GM18909 (cell line): ENCODE measurements around the gene CPTP.
A peak's percentile ranks its signal among the peaks of the same experiment; 100 is the strongest.

Experiments
- ATAC-seq: cut with Tn5 transposase; IDR thresholded peaks from one replicate; pipeline ENCODE4 v1.9.1; 2021; ENCODE audit warnings: mild to moderate bottlenecking; ENCODE audit not compliant: unreplicated experiment, poor library complexity

CPTP gene

DNA sequence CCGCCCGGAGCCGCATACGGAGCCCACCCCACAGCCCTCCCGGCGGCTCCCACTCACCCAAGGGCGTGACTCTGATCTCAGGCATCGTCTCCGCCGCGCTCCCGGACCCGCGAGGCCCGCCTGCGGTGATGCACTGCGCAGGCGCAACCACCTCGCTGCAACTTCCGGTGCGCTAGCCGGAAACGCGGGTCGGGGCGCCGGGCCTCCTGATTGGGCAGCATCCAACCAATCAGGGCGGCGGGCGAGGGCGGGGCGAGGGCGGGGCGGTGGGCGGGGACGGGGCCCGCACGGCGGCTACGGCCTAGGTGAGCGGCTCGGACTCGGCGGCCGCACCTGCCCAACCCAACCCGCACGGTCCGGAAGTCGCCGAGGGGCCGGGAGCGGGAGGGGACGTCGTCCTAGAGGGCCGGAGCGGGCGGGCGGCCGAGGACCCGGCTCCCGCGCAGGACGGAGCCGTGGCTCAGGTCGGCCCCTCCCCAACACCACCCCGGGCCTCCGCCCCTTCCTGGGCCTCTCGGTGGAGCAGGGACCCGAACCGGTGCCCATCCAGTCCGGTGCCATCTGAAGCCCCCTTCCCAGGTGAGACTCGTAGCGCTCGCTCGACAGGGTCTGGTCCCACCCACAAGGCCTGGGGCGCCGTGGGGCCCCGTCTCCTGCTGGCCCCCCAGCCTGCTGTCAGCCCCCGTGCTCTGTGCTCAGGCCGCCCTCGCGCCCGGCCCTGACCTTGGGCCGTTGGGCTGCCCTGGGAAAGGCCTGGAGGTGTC, at the start of gene CPTP, which contains the start of gene INTS11:
Gene CPTP (plus strand): TSS at position 279 of the 764 bp plus-strand sequence. CDS start 2,109 bp downstream, outside the sequence.
Gene INTS11 (minus strand): TSS at position 137 of the 764 bp plus-strand sequence. CDS start 52 bp downstream, at position 85.
- peak; percentile 75 for ATAC-seq

DNA sequence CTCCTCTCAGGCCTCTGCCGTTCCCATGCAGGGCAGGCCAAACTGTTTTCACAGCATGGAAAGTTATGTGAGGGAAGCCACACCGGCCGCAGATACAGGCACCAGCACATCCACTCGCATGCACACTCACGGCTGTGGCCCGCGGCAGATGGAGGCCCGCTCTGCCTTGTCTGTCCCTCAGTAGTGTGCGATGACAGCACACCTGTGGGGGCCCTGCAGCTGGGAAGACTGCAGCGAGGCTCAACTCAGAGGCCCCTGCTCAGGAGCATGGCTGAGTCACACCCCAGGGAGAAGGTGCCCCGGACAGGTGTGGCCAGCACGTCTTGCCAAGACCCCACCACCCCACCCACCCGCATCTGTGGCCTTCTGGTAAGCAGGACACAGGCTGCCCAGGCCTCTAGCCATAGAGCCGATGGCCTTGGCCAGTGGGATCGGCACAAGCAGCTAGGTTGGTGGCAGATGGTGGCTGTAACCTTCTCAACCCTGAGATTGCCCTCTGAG, 49.6 kb upstream of the CPTP start:
- ATAC-seq, result no peak

DNA sequence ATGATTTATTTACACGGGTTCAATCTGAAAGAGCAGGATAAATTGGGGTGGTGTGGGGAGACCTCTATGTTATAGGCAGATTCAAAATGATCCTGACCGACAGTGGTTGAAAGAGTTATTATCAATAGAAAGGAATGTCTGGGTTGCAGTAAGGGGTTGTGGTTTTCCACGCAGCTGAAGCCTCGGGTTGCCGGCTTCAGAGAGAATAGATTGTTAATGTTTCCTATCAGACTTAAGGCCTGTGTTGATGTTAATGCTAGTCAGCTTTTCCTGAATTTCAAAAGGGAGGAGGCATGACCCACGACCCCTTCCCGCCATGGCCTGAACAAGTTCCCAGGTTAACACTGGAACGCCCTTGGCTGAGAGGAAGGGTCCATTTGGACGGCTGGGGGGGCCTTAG, 48.8 kb upstream of the CPTP start:
- ATAC-seq, result no peak

DNA sequence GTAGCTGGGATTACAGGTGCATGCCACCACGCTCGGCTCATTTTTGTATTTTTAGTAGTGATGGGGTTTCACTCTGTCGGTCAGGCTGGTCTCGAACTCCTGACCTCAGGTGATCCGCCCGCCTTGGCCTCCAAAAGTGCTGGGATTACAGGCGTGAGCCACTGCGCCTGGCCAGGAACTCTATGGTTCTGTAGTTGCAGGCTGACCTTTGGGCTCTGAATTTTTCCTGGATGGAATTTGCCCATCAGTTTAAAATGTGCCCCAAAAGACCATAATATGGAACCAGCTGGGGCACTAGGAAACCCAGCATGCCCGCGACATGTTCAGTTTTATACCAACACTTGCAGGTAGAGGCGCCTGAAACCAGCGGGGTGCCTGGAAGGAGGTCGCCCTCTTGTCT, 46.0 kb upstream of the CPTP start:
- no peak for ATAC-seq

DNA sequence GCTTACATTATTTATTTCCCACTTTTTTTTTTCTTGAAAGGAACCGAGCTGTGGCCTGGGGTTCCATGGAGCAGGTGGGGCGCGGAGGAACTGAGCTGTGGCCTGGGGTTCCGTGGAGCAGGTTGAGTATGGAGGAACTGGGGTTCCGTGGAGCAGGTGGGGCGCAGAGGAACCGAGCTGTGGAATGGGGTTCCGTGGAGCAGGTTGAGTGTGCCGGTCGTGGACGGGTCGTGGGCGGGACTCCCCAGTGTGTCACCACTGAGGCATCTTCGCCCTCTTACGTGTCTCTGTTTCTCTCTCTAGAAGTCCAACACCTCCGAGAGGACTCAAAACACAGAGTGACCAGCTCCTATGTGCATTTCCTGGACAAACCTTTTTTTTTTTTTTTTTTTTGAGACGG, 45.6 kb upstream of the CPTP start:
- no peak for ATAC-seq

DNA sequence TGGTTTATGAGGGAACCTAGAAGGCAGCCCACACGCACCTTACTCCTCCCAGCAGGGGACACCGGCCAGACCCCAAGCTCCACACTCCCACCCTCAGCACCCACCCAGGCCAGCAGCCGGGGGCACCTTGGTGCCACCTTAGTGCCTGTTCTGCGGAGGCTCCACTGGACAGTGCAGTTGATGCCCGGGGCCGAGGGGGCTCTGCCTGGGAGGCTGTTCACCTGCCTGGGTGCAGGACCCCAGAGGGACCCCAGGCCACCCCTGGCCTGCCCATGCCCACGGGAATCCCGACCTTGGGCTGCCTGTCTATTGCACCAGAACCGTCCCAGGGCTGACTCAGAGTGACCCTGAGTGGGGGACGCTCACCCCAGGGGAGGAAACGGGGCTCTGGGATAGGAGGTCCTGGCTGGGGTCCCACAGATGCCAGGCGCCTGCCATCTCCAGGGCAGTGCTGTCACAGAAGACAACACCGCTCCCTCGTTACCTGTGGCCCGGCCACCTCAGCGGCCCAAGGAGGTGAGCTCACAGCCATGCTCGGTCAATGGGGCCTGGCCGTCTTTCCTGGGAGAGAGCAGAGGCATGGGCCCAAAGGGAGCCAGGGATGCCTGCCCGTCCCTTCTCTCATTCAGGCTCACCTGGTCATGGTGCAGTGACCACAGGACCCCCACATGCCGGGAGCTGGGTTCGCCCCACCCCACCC, 43.7 kb upstream of the CPTP start:
- no peak for ATAC-seq

DNA sequence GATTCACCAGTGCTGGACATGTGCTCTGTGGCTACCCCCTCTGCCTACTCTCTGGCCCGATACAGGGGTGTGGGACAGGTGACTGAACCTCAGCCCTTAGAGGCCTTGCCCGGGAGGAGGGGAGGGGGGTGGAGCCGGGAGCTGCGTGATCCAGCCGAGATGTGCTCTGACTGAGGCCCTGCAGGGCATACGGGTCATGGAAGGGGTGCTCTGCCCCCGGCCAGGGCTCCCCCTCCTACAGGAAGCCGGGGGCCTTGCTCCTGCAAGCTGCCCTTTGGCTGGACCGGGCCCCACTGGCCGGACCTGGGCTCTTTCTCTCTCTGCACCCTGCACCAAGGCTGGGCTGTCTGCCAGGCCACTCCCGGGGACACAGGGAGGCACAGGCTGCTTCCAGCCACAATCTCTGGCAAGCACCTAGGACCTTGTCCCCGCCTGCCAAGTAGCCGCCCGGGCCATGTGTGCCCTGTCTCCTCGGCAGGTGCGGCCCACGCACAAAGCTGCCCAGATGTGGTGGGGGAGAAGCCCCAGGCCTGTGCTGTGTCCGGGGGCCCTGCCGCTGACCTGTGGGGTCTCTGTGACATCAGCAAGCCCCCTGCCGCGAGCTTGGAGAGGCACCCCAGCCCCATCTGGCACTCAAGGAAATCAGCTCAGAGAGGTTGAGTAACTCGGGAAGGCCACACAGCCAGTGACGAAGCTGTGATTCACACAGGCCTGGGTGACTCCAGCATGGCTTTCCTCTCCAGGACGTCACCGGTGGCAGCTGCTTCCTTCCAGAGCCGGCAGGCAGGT, 42.9 kb upstream of the CPTP start:
- no peak for ATAC-seq

DNA sequence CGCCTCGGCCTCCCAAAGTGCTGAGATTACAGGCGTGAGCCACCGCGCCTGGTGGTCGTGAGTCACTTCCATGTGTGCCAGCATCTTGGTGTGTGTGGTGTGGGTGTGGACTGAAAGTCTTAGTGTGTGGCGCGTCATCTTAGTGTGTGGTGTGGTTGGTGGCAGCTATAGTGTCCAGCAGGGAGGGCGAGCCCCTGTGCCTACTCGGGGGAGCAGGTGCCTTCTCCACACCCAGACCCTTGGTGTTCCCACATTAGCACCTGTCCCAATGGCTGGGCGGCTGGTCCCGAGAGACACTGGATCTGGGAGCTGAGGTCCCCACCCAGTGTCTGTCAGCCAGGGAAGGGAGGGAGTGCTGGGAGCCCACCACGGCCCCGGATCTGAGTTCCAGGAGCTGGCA, 41.6 kb upstream of the CPTP start:
- ATAC-seq, result no peak

DNA sequence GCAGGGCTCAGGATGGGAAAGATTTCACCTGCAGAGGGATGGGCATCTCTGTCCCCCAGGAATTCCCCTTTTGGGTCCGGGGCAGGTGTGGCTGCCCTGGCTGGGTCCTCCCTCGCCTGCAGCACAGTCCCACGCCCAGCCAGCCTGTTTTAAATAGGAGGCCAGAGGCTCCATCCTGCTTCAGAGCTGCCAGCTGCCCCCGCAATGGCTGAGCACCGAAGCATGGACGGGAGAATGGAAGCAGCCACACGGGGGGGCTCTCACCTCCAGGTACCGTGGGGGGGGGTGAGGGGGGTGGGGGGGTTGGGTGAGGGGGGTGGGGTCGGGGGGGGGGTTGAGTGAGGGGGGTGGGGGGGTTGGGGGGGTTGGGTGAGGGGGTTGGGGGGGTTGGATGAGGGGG, 40.8 kb upstream of the CPTP start:
- ATAC-seq, result no peak

DNA sequence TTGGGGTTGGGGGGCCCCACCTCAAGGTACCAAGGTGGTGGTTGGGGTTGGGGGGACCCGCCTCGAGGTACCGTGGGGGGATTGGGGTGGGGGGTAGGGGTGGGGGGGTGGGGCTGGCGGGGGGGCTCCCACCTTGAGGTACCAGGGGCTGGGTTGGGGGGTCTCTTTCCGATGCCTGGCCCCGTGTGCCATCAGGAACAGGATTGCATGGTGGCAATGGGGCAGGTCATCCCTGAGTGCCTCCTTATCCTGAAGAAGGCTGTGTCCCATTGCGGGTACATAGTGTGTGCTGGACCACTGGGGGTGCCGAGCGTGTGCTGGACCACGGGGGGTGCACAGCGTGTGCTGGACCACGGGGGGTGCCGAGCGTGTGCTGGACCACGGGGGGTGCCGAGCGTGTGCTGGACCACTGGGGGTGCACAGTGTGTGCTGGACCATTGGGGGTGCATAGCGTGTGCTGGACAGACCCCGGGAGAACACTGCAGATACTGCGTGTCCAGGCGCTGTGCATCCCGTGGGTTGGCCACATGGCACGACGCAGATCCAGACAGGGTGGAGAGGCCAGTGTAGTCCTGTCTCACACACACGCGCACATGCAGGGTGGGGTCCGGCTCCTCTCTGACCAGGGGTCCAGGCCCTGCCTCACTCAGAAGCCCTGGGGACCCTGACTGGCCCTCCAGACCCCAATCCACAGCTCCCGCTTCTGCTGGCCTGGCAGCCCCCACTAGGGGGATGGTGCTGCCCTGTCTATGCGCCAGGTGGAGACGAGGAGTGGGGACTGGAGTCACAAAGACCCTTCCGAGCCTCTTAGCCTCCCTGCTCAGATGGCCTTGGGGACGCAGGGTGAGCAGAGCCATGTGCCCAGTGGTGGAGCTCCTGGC, 40.1 kb upstream of the CPTP start:
- ATAC-seq, result no peak

DNA sequence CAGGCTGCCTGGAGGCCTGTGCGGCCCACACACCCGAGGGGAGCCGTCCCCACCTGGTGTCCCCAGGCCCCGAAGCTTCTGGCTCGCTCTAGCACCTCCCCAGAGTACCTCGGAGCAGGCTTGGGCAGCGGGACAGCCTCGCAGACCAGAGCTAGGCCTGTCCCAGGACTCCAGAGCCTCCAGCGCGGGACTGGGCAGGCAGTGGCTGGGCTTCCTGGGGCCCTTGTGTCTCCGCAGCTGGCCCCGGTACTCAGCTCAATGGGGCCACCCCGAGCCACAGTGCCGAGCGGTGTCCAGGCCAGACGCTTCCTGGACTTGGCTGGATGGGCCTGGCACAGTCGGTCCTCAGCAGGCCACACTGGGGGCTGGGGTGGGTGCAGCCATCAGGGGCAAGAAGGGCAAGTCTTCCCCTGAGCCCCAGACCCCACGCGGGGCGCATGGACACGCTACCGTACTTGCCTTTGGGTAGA, 39.5 kb upstream of the CPTP start:
- no peak for ATAC-seq

DNA sequence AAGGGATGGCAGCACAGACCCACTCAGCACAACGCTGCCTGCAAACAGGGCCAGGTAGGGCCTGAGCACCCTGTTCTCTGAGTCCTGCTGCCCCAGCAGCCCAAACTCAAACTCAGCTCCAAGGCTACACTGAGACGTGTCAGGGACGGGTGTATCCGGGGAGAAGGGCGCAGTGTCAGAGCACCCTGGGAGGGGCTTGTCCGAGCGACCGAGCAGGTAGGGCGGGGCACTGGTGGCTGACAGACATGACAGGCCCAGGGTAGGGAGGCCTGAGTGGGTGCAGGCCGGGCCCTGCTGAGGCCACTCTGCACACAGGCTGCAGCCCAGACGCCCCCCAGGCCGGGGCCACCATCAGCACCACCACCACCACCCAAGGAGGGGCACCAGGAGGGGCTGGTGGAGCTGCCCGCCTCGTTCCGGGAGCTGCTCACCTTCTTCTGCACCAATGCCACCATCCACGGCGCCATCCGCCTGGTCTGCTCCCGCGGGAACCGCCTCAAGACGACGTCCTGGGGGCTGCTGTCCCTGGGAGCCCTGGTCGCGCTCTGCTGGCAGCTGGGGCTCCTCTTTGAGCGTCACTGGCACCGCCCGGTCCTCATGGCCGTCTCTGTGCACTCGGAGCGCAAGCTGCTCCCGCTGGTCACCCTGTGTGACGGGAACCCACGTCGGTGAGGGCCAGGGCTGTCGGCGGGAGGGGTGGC, 38.8 kb upstream of the CPTP start:
- no peak for ATAC-seq

DNA sequence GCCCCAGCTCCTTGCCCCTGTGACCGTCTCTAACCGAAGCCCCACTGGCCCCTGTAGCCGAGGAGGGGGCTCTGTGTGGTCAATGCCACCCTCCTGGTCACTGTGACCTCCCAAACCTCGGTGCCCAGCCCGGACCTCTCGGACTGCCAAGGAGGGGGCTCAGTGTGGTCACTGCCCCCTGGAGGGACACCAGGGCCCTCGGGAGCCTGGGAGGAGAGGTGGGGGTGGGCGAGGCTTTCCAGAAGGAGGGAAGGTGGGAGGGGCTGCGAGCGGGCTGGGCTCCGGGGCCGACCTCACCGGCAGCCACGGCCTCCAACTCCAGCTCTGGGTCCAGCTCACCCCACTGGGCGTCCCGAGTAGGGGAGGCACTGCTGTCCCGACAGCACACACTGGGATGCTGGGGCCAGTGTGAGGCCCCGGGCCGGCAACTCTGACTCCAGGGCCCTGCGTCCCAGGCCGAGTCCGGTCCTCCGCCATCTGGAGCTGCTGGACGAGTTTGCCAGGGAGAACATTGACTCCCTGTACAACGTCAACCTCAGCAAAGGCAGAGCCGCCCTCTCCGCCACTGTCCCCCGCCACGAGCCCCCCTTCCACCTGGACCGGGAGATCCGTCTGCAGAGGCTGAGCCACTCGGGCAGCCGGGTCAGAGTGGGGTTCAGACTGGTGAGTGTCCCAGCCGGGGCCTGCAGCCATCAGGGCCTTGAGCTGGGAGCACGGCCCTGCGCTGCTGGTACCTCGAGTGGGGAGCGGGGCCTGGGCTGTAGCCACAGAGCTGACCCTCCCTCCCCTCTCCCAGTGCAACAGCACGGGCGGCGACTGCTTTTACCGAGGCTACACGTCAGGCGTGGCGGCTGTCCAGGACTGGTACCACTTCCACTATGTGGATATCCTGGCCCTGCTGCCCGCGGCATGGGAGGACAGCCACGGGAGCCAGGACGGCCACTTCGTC, 38.0 kb upstream of the CPTP start:
- no peak for ATAC-seq

DNA sequence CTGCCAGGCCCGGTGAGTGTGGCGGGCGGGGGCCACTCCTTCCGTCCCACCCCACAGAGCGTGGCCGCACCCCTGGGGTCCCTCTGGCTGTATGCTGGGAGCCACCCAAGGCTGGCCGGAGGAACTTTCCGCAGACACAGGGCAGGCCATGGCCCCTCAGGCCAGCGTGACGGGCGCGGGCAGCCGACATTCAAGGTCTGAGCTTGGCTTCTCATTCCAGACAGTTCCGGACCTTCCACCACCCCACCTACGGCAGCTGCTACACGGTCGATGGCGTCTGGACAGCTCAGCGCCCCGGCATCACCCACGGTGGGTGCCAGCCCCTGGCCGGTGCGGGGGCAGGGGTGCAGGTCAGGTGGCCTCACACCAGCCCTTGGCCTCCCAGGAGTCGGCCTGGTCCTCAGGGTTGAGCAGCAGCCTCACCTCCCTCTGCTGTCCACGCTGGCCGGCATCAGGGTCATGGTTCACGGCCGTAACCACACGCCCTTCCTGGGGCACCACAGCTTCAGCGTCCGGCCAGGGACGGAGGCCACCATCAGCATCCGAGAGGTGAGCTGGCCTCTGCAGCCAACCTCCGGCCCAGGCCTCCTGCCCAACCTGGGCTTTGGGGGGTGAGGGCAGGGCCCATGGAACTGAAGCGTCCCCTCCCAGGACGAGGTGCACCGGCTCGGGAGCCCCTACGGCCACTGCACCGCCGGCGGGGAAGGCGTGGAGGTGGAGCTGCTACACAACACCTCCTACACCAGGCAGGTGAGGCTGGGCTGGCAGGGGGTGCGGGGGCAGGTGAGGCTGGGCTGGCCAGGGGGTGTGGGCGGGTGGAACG, 37.1 kb upstream of the CPTP start:
- no peak for ATAC-seq

DNA sequence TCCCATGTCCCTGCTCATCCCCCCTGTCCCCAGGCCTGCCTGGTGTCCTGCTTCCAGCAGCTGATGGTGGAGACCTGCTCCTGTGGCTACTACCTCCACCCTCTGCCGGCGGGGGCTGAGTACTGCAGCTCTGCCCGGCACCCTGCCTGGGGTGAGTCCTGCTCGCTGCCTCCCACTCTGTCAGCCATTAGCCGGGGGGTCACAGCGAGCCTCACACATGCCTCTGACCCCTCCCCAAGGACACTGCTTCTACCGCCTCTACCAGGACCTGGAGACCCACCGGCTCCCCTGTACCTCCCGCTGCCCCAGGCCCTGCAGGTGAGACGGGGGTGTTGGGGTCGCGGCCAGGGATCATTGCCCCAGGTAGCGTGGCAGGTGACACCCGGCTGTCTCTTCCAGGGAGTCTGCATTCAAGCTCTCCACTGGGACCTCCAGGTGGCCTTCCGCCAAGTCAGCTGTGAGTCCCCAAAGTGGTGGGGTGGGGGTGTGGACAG, 34.3 kb upstream of the CPTP start:
- no peak for ATAC-seq

DNA sequence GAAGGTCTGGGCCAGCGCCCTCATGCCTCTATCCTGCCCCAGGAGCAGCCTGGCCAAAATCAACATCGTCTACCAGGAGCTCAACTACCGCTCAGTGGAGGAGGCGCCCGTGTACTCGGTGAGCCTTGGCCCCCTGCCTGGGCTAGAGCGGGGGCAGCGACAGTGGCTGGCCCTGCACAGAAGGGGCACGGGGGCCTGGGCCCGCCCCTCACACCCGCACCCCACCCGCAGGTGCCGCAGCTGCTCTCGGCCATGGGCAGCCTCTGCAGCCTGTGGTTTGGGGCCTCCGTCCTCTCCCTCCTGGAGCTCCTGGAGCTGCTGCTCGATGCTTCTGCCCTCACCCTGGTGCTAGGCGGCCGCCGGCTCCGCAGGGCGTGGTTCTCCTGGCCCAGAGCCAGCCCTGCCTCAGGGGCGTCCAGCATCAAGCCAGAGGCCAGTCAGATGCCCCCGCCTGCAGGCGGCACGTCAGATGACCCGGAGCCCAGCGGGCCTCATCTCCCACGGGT, 33.5 kb upstream of the CPTP start:
- no peak for ATAC-seq
